ENCODE data around the gene RHBDF1. TPM values are rescaled to one million over a fixed set of nuclear protein-coding genes. Genes with fewer than 3 reads are reported as not detected.

Gene RHBDF1
- polyA plus RNA-seq, 1 of the 3 experiments (the other 2 are of a cell fraction), result 54.1 TPM

- Histone ChIP-seq H3K79me2 (ENCODE audit: insufficient read depth) (no peaks in the 10 kb centered on the region), H2AFZ (ENCODE audit: low read depth) (no peak overlapping the region)
- POLR2A ChIA-PET, result no interaction called here
Observed at GRCh38 chr16:43294-43693, 29.1 kb downstream of the RHBDF1 start.

More at GRCh38 chr16:43294-43693, 29.1 kb downstream of the RHBDF1 start:
- H3F3A ChIP-seq (replicated peaks; ENCODE audit: insufficient read depth), result peaks cover 4% of the 10 kb centered on the region
- H3K27me3 ChIP-seq (ENCODE audit: insufficient read depth), result no peaks in the 10 kb centered on the region
- H3K4me2 ChIP-seq, result no peak overlapping the region
- H3K36me3 ChIP-seq (replicated peaks in 1 of 2; ENCODE audit: control insufficient read depth in 1 of 2, insufficient read depth in 2 of 2, low read length in 1 of 2), result peaks cover 8 to 25% of the 10 kb centered on the region in 2 experiments
- no peaks in the 10 kb centered on the region for H4K20me1 ChIP-seq (ENCODE audit: insufficient read depth)
- no peaks in the 10 kb centered on the region for H3K9me2 ChIP-seq
- 85% methylated on average over 5 of the region's 5 CpGs for WGBS (ENCODE audit: low lambda C conversion rate)
- no peak overlapping the region for H3K4me3 ChIP-seq (ENCODE audit: low read depth in 2 of 2, low read length in 1 of 2)
- no peak overlapping the region for H3K27ac ChIP-seq (ENCODE audit: low read depth in 2 of 2, low read length in 1 of 2)
- TF ChIP-seq RXRA (IDR thresholded peaks at IDR 0.05; ENCODE audit: borderline replicate concordance, low read depth), result no peak
- no peak for TF ChIP-seq REST (IDR thresholded peaks at IDR 0.05; ENCODE audit: low read depth, low read length)
- no peak for TF ChIP-seq CTCF (IDR thresholded peaks at IDR 0.05)
- TF ChIP-seq EZH2phosphoT487 (IDR thresholded peaks at IDR 0.05; ENCODE audit: borderline replicate concordance, low read depth), result no peak
- TF ChIP-seq GABPA (IDR thresholded peaks at IDR 0.05; ENCODE audit: low read depth), result no peak
- TF ChIP-seq EP300 (IDR thresholded peaks at IDR 0.05; ENCODE audit: borderline replicate concordance in 1 of 2, low read depth in 1 of 2, low read length in 1 of 2), result no peak
- no peak for TF ChIP-seq RFX5 (IDR thresholded peaks at IDR 0.05; ENCODE audit: low read length)
- no peak for TF ChIP-seq MEF2A (IDR thresholded peaks at IDR 0.05; ENCODE audit: borderline replicate concordance, low read depth)
- TF ChIP-seq ZBTB33 (IDR thresholded peaks at IDR 0.05; ENCODE audit: borderline replicate concordance, low read depth), result no peak
- no peak for TF ChIP-seq MAX (IDR thresholded peaks at IDR 0.05; ENCODE audit: low read depth)
- no peak for TF ChIP-seq MXI1 (IDR thresholded peaks at IDR 0.05; ENCODE audit: low read depth, low read length)
- TF ChIP-seq USF2 (IDR thresholded peaks at IDR 0.05; ENCODE audit: borderline replicate concordance, low read depth, low read length), result no peak
- TF ChIP-seq PBX3 (IDR thresholded peaks at IDR 0.05), result no peak
- no peak for TF ChIP-seq FOXJ3 (CRISPR knock-in tag; IDR thresholded peaks at IDR 0.05)
- no peak for TF ChIP-seq YY1 (IDR thresholded peaks at IDR 0.05; ENCODE audit: low read depth)
- TF ChIP-seq NRF1 (IDR thresholded peaks at IDR 0.05; ENCODE audit: low read depth, low read length), result no peak
- no peak for TF ChIP-seq TEAD4 (IDR thresholded peaks at IDR 0.05; ENCODE audit: borderline replicate concordance, insufficient read depth)
- TF ChIP-seq FOSL2 (IDR thresholded peaks at IDR 0.05; ENCODE audit: borderline replicate concordance, low read depth), result no peak
- TF ChIP-seq USF1 (IDR thresholded peaks at IDR 0.05; ENCODE audit: borderline replicate concordance, low read depth), result no peak
- no peak overlapping the region for H3K9ac ChIP-seq
- H3K4me1 ChIP-seq (ENCODE audit: control insufficient read depth in 1 of 2, insufficient read depth in 2 of 2, low read depth in 1 of 2, low read length in 1 of 2), result no peaks in the 10 kb centered on the region
- no peak for DNase-seq
- H3K9me3 ChIP-seq, result no peaks in the 10 kb centered on the region
- CTCF ChIA-PET, result interaction anchor here (1.3 to 2.1 kb wide), 3 partner anchors 10 to 64 kb away, joined by 4 to 6 read pairs (median 4); partner anchors contain the start of genes POLR3K and SNRNP25

Measured in SK-N-SH (cell line).